CD4-positive, alpha-beta T cell treated with Interleukin-12 subunit alpha and Interleukin-12 subunit beta, for 1 hour (primary cell): ENCODE results near the gene PTPRM.
"Not testable (repeated sequence)": the region's sequence is repeated elsewhere in the genome, so short reads cannot be mapped to it uniquely, and the experiment has no call there.

ENCODE experiments used
- DNase-seq: peaks from one replicate; pipeline ENCODE4 v3.0.0-alpha.2; 2020

Gene PTPRM

GRCh38 chr18:7729868-7730267 lies 162.8 kb downstream of the PTPRM start:
- no peak for DNase-seq

DNA sequence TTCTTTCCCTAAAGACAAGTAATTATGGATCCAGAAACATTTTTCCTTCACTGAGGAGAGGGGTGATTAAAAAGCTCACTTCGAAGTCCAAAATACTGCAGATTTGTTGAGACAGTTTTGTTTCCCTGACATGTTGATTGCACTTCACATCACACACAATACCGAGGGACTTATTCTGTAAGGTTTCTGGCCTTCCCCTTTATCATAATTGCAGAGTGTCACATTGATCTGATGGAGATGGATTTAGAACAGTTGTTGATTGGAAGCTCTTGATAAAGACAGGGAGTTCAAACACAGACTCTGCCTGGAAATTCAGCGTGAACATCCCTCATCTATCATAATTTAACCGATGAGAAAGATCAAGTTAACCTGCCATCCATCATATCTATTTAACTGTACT lies 163.6 kb downstream of the PTPRM start:
- DNase-seq, result no peak

GRCh38 chr18:7733642-7734041 lies 166.5 kb downstream of the PTPRM start:
- no peak for DNase-seq

GRCh38 chr18:7735196-7735595 lies 168.1 kb downstream of the PTPRM start:
- DNase-seq, result no peak

- DNase-seq, result no peak
These were observed 168.6 kb downstream of the PTPRM start for GRCh38 chr18:7735626-7736175.

GRCh38 chr18:7736526-7736925 lies 169.4 kb downstream of the PTPRM start:
- not testable (repeated sequence) for DNase-seq

- DNase-seq, result no peak
These were observed 170.4 kb downstream of the PTPRM start for GRCh38 chr18:7737550-7737949.

DNA sequence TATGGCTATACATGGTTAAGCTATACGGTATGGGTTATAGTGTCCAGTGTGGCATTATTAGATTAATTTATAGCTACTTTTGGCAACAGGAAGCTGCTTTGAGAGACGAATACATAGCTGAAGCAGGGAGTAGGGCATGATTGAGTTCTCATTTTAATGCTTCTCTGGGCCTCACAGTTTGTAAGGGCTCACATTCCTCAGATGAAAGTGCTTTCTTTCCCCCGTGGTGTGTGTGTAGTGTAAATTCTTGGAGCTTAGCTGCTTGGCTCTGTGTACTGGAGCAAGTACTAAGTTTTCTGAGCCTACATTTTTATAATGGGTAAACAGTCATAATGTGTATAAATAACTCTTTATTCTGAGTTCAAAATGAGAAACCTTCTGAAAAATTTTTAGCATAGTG lies 173.7 kb downstream of the PTPRM start:
- DNase-seq, result no peak

DNA sequence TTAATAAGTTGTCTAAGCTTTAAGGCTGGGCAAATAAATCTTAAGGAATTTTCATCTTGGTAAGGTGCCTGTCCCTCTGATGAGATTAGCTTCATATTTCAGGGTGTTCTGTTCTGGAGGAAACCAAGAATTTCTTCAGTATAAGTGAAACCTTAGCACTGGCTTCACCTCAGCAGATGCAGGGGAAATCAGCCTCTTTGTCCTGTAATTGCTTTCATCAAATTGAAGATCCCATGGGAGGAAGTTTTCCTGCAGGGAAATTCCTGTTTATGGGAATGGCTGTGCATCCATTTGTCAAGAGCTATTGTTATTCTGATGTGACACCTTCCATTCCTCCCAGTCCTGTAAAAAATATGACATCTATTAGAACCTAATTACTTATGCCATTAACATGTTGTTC lies 174.5 kb downstream of the PTPRM start:
- DNase-seq, result no peak

DNA sequence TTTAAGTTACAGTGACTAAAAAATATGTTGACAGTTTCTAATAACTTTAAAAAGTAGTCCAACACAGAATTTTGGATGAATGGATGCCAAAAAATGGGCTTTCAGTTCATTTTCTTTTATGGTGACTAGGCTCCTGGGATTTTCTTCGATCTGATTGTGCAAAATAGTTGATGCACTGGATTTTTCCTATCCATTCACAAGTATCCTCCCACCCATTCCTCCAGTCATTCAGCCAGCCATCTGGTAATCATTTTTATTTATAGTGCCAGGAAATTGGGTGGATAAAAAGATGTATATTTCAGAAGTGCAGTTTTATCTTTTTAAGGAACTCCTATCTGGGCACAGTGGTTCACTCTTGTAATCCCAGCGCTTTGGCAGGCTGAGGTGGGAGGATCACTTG lies 175.1 kb downstream of the PTPRM start:
- no peak for DNase-seq

- DNase-seq, result no peak
These were observed 176.1 kb downstream of the PTPRM start for GRCh38 chr18:7743256-7743655.

DNA sequence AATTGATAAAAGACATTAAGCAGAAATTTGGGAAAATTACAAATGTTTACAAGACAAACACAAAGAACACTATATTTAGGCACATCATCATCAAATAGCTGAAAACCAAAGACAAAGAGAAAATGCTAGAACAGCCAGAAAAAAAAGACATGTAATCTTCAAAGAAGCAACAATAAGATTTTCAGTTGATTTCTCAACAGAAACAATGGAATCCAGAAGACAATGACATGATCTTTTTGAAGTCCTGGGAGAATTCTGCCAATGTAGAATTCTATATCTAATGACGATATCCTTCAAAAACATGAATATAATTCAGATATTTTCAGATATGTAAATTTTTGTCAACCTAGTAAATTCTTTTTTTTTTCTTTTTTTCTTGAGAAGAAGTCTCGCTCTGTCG lies 179.0 kb downstream of the PTPRM start:
- no peak for DNase-seq

GRCh38 chr18:7748251-7749007 lies 181.3 kb downstream of the PTPRM start:
- no peak for DNase-seq

- no peak for DNase-seq
These were observed 181.9 kb downstream of the PTPRM start for GRCh38 chr18:7749008-7749405.

DNA sequence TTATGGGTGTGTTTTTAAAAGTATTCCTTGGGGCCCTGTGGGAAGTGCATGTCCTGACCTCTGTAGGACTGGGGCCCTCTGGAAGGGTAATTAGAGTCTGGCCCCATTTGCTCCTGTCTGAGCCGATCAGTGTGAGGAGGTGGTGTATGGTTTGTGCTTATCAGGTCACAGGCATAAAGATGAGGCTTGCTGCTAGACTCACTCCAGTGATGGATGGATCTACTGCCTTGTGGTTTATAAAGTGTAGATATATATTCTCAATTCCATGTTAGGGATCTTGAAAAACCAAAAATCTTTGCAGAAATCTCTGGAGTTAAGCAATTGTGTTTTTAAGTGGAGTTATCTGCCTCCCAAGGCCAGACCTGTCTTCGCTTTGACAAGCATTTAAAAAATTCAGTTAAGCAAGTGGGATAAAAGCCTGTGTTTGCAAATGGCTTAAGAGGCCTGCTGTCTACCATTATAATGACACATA lies 182.4 kb downstream of the PTPRM start:
- DNase-seq, result no peak

GRCh38 chr18:7750095-7750663 lies 183.1 kb downstream of the PTPRM start:
- no peak for DNase-seq

GRCh38 chr18:7750966-7751365 lies 183.8 kb downstream of the PTPRM start:
- no peak for DNase-seq

GRCh38 chr18:7754258-7754657 lies 187.1 kb downstream of the PTPRM start:
- no peak for DNase-seq

DNA sequence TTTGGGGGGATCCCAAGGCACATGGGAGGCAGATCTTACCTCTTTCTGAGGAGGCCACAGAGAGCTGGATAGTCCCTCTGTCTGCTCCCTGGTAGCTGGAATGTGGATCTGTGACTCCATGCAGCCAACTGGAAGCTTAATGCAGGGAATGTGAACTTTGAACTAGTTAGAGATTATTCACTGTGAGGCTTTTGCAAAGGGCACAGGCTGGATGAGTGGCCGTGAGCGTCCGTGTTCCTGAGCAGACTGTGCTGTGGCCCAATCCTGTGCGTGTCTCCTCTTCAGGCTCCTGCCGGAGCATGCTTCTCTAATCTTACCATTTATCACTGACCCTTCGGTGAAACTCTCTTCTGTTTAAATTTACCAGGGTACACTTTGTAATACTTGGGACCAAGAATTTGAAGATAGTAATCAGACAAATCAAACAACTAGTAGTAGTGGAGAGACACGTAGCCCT lies 187.6 kb downstream of the PTPRM start:
- DNase-seq, result no peak

GRCh38 chr18:7755753-7756475 lies 188.8 kb downstream of the PTPRM start:
- DNase-seq, result no peak

DNA sequence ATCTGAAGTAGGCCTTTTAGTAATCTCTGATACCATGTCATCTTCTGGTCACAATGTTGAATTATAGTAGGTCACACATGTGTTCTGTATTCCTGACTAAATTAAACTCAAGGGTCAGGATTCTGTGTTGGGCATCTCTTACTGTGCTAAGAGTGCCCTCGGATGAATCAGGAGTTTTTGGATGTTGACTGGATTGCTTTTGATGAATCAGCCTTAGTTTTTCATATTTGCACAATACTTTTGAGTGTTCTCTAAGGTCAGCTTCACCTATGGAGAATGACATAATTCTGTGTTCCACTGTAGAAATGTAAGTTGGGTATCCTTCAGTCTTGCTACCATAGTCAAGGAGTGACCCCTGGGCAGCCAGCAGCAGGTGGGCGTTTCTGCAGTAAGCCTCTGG lies 190.1 kb downstream of the PTPRM start:
- DNase-seq, result no peak

- no peak for DNase-seq
These were observed 191.6 kb downstream of the PTPRM start for GRCh38 chr18:7758764-7759163.
